Bronchial epithelial cell (primary cell): ENCODE measurements around the gene RAB40B. TPM values are rescaled to one million over a fixed set of nuclear protein-coding genes. Genes with fewer than 3 reads are reported as not detected.

Experiments
- DNase-seq: peaks from one replicate; pipeline ENCODE4 v3.0.0-alpha.2; 2010; ENCODE audit warnings: low read depth
- FAIRE-seq: peaks from 2 replicates; lab custom pipeline; 2011; peaks lifted over from hg19 to GRCh38; lab: Jason Lieb, UNC
- H3K27me3 ChIP-seq: 2 replicates; pipeline ENCODE4 v1.5.1; 2011; ENCODE audit warnings: low read length; ENCODE audit not compliant: control insufficient read depth, insufficient read depth
- H3K36me3 ChIP-seq: 2 replicates; pipeline ENCODE4 v1.5.1; 2011; ENCODE audit warnings: low read length; ENCODE audit not compliant: control insufficient read depth, insufficient read depth
- H3K4me3 ChIP-seq: 2 replicates; pipeline ENCODE4 v1.5.1; 2011; ENCODE audit warnings: mild to moderate bottlenecking, low read depth, low read length, control low read depth
- total RNA-seq: library from RNA; depleted of rRNA; stranded (reverse); fragments of >200 nt; gene quantifications from 2 replicates; pipeline ENCODE4 v1.2.1, GENCODE V29; 2014
- TF ChIP-seq, protein P1 (sequence below): IDR thresholded peaks from 2 replicates; pipeline ENCODE4 v1.5.1; 2011; ENCODE audit warnings: mild to moderate bottlenecking, moderate library complexity, low read length, control low read depth, inconsistent platforms; ENCODE audit not compliant: insufficient read depth, severe bottlenecking

Gene RAB40B
- total RNA-seq, 1 donor from 2014 or later: 3.4 TPM

DNA sequence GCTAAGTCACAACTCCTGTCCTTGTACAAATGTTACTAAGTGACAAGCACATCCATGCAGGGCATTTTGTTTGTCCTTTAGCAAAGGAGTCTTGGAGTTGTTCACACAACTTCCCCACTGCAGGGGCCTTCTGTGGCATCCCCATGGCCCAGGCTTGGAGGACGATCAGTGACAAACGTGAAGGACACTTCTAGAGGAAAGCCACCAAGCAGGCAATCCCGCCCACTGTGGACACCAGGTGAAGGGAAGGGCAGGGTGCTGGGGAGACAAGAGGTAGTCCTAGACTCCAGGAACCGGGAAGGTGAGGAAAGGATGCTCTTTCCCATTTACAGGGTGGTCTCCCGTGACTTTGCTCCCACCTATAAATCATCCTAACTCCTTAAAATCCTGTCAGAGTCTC lies 54.4 kb downstream of the RAB40B start:
- Histone ChIP-seq H3K4me3 (no peak overlapping the region), H3K27me3 (no peaks in the 10 kb centered on the region), H3K36me3 (peaks cover 14% of the 10 kb centered on the region)
- DNase-seq: no peak
- no peak for FAIRE-seq
- TF ChIP-seq, protein P1, sequence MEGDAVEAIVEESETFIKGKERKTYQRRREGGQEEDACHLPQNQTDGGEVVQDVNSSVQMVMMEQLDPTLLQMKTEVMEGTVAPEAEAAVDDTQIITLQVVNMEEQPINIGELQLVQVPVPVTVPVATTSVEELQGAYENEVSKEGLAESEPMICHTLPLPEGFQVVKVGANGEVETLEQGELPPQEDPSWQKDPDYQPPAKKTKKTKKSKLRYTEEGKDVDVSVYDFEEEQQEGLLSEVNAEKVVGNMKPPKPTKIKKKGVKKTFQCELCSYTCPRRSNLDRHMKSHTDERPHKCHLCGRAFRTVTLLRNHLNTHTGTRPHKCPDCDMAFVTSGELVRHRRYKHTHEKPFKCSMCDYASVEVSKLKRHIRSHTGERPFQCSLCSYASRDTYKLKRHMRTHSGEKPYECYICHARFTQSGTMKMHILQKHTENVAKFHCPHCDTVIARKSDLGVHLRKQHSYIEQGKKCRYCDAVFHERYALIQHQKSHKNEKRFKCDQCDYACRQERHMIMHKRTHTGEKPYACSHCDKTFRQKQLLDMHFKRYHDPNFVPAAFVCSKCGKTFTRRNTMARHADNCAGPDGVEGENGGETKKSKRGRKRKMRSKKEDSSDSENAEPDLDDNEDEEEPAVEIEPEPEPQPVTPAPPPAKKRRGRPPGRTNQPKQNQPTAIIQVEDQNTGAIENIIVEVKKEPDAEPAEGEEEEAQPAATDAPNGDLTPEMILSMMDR: no peak

DNA sequence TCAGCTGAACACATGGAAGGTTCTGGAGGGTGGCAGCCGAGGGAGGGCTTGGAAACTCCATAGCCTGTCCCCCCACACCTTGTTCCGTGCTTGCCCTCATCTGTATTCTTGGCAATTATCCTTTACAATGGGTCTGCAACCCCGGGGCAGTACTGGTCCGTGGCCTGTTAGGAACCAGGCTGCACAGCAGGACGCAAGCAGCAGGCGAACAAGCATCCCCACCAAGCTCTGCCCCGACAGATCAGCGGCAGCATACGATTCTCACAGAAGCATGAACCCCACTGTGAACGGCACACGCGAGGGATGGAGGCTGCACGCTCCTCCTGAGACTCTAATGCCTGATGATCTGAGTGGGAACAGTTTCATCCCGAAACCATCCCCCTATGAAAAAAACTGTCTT lies 56.5 kb downstream of the RAB40B start:
- no peak for FAIRE-seq
- no peak for DNase-seq
- Histone ChIP-seq H3K4me3 (no peak overlapping the region), H3K36me3 (peaks cover 14% of the 10 kb centered on the region), H3K27me3 (no peaks in the 10 kb centered on the region)
- TF ChIP-seq, protein P1: no peak

DNA sequence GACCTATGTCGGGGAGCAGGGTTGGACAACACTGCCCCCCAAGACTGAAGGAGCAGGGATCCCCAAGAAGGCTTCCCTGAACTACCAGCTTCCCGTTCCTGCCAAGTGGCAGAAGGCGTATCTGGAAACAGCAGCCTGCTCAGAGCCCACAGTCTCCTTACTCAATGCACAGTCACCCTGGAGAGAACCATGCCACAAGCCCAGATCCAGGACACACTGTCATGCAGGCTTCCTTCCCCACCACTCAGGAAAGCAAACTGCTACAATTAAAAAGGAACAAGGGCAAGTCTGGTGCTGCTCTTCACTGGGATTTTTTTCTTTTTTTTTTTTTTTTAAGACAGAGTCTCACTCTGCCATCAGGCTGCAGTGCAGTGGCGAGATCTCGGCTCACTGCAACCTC lies 58.5 kb downstream of the RAB40B start:
- H3K4me3 ChIP-seq: no peak overlapping the region
- no peaks in the 10 kb centered on the region for H3K27me3 ChIP-seq
- H3K36me3 ChIP-seq: peaks cover 16% of the 10 kb centered on the region
- TF ChIP-seq, protein P1: no peak
- FAIRE-seq (no peak), DNase-seq (no peak)

DNA sequence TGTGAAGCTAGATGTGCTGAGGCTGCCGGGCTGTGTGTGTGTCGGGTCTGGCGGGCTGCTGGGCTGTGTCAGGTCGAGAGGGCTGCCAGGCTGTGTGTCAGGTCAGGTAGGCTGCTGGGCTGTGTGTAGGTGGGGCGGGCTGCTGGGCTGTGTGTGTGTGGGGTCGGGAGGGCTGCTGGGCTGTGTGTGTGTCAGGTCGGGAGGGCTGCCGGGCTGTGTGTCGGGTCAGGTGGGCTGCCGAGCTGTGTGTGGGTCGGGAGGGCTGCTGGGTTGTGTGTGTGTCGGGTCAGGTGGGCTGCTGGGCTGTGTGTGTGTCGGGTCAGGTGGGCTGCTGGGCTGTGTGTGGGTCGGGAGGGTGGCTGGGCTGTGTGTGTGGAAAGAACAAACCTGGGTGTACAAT lies 58.9 kb downstream of the RAB40B start:
- FAIRE-seq (no peak), DNase-seq (no peak)
- no peaks in the 10 kb centered on the region for H3K27me3 ChIP-seq
- TF ChIP-seq, protein P1: no peak
- H3K4me3 ChIP-seq: no peak overlapping the region
- peaks cover 16% of the 10 kb centered on the region for H3K36me3 ChIP-seq

DNA sequence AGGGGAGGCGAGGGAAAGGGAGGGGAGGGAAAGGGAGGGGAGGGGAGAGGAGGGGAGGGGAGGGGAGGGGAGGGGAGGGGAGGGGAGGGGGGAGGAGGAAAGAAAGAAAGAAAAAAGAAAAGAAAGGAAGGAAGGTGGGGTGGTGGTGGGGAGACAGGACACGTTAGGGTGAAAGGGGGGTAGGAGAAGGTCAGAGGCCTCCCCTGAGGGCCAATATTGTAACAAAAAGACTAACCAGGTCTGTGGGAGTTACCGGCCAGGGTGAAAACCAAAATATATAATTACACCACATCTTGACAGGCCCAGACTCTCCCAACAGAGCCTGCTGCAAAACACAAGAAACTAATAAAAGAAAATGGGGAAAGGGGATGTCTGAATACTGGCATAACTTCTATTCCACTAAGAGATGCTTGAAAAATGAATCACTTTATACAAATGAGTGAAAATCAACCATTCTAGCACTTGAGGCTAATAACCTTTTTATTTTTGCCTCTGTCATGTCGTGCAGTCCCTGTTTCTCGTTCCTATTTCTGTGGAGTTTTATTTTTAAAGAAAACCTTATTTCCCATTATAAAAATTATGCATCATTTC lies 60.2 kb downstream of the RAB40B start:
- TF ChIP-seq, protein P1: no peak
- H3K36me3 ChIP-seq: peaks cover 13% of the 10 kb centered on the region

More for the DNA sequence above, 60.2 kb downstream of the RAB40B start:
- H3K27me3 ChIP-seq: no peaks in the 10 kb centered on the region
- DNase-seq: no peak
- FAIRE-seq: no peak
- H3K4me3 ChIP-seq: no peak overlapping the region
